Activated effector memory CD4-positive, alpha-beta T cell treated with anti-CD3 and anti-CD28 coated beads, Interleukin-2, amount 50 U/mL, for 16 hours (primary cell): ENCODE results near the gene CCDC60.

Source experiments
- DNase-seq: peaks from one replicate; pipeline ENCODE4 v3.0.0-alpha.2; 2020

CCDC60 gene

DNA sequence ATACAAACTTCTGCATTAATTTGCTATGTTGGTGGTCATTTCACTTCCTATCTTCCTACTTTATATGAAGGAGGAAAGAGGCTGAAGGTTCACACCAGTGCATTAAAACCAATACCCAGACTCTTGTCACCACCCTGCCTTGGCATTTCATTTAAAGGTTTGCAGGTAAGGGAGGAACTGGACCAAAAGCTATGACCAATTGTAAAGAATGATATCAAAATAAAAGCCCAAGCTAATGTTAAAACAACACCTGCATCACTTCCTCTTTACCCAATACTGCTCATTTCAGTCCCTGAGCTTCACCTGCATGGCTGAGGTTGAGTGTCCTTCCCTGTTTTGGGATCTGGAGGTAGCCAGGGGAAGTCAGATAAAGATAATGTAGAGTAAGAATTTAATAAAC, 211.8 kb downstream of the CCDC60 start:
- no peak for DNase-seq

DNA sequence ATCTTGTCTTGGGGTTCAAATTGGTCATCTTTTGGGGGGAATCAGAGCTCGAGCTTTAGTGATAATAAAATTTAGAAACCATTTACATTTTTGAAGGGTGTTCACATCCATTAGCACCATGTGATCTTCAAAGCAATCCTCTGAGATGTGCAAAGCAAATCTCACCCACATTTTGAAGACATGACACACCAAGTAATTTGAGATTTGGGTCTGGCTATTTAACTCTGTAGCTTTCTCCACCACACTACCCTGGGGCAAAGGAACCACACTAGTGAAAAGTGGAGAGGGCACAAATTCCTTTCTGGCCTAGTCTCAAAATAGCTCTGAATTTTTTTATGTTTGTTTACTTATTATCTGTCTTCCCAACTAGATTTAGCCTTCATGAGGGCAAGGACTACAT, 212.5 kb downstream of the CCDC60 start:
- no peak for DNase-seq

DNA sequence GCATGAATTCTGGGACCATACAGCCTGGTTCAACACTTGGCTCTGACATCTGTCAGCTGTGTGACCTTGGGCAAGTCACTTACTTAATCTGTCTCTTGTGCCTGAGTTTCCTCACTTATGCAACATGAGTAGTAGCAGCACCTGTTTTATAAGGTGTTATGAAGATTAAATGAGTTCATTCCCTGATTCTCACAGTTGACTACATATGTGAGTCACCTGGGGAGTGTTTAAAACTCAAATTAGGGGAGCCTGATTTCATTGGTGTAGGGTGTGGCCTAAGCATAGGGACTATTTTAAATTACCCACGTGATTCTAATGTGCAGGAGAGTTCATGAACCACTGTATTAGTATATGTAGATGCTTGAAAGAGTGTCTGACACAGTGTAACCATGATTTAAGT, 222.3 kb downstream of the CCDC60 start:
- no peak for DNase-seq

DNA sequence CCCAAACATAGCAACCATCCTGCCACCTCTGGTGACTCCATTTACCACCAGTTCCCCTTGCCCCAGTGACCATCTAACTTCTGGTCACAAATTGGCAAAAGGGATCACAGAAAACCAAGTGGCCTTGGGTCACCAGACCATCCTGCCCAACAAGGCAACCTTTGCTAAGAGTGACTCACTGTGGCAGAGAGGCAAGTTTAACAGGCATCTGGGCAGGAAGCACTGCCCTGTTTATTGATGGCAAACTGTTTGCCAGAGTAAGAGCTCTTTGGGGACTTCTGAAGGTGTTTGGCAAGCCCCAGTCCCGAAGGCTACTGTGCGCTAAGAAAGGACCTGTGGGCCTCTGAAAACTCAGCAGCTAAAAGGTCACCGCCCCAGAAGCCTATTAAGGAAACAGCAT, 230.9 kb downstream of the CCDC60 start:
- DNase-seq = no peak

DNA sequence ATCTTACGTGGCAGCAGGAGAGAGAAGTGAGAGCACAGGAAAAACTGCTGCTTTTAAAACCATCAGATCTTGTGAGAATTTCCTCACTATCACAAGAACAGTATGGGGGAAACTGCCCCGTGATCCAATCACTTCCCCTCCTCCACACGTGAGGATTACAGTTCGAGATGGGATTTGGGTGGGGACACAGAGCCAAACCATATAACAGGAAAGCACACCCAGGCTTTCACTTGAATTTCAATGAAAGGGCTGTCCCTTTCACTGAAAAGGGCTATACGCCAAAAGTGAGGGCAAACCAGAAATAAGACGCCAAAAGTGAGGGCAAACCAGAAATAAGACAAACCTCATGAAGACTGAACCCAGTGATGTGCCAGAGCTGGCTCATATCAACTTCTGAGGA, 236.2 kb downstream of the CCDC60 start:
- DNase-seq = no peak

DNA sequence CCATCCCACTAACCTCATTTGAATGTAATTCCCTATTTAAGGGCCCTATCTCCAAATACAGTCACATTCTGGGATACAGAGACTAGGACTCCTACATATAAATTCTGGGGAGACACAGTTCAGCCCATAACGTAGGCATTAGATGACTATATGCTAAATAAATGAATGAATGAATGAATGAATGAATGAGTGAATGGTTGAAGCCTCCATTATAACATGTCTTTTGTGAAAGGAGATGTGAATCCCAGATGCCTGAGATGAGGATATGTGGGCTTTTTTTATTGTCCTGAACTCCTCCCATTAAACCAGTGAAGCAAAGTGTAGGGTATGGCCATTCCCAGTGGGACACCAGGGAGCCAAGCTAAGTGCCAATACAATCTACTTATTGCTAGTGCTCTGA, 238.6 kb downstream of the CCDC60 start:
- DNase-seq = no peak

DNA sequence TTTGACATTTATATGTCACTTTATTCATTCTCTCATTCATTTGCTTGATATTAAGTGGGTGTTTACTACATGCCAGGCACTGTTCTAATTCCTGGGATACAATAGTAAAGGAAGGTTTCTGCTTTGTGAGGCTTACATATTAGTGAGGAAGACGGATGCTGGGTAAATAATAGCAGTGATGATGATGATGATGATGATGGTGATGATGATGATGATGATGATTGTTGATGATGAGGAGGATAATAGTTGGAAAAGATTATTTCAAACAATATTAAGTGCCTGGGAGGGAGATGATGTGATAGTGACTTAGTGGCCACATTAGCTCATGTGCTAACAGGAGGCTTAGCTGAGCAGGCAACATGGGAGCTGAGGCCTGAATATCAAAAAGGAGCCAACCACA, 239.7 kb downstream of the CCDC60 start:
- DNase-seq = no peak

DNA sequence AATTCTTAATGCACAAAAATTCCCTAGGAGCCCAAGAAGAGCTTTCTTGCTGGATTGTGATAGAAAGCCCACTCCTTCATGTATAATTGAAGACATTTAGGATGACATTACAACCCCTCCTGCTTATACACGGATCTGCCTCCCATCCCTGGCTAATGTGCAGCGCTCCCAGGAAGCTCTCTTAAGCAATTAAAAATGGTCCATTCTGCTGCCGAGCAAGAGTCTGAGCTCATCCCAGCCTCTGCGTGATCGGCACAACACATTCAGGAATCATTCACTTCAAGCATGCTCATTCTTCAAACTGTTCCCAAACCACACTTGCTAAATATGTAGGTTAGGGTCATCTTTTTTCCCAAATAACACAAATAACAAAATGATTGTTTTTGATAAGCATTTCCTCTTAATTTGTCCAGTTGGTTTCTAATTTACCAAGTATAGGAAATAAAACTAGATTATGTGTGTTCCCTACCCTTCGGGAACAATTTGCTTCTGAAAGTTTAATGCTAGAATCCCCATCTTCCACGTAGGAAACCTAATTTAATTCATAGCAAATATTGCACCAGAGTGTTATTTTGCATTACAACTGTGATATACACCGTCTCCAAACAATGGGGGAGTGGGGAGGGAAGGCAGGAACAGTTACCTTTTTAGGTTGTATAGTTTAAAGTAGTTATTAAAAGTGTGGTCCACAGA, 241.7 kb downstream of the CCDC60 start:
- DNase-seq = no peak

DNA sequence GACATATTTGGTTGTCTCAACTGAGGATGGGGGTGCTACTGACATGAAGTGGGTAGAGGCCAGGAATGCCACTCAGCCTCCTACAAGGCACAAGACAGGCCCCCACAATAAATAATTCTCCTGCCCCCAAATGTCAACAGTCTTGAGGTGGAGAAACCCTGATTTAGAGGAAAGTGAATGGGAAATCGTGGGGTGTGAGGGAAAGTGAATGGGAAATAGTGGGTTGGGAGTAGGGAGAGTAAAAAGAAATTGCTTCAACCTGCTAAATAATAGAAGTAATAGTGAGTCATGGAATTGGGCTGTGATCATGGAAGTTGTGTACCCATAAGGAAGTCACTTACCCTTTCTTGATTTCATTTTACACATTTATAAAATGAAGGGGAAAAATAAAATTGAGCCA, 242.4 kb downstream of the CCDC60 start:
- DNase-seq = no peak

DNA sequence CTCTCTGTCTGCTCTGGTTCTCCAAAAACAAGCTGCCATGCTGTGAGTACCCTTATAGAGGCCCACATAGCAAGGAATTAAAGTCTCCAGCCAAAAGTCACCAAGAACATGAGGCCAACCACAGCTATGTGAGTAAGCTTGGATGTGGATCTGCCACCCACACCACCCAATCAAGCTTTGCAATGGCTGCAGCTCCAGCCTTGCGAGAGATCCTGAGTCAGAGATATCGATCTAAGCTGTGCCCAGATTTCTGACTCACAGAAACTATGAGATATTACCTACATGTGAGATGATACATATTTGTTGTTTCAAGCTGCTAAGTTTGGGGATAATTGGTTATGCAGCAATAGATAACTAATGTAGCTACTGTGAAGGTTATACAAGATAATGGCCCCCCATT, 243.6 kb downstream of the CCDC60 start:
- DNase-seq = no peak

DNA sequence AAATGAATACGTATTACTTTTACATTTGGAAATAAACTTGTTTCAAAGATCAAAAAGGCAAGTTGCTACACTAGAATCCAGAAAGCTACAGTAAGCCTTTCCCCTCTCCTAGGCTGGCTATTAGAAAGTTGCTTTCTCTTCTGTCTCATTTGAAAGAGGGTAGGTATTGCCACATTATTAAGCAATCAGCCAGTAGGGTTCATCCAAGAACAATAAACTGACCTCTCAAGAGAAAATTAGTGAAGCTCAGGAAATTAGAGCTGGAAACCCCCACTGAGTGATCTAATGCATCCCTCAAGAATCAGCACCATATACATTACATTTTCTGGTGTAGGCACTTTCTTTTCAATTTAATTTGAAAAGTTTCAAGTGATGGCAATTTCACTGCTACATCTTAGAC, 254.6 kb downstream of the CCDC60 start:
- DNase-seq = no peak

DNA sequence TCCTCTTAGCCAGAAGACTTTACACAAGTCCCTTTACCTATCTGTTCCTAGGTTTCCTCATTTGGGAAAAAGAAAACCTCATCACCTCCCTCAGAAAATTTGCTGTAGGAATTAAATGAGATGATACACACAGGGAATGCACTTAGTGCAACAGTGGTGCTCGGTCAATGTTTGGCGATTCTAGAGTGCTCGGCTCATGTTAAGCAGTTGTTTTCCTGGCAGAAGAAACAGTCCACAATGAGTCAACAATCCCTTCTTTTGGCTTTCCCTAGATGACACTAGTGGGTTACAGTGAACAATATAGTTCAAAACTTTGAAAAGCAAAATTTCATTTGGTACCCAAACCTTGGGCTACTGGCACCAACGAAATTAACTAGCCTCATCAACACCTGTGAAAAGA, 255.1 kb downstream of the CCDC60 start:
- no peak for DNase-seq
